Activated CD4-positive, alpha-beta T cell treated with anti-CD3 and anti-CD28 coated beads, Interleukin-2, amount 50 U/mL, for 1 hour (primary cell): Measurements from ENCODE around the gene F2R.
"Not testable (repeated sequence)": the region's sequence is repeated elsewhere in the genome, so short reads cannot be mapped to it uniquely, and the experiment has no call there.

ENCODE experiments used
- DNase-seq: peaks from one replicate; pipeline ENCODE4 v3.0.0-alpha.2; 2020

The F2R gene

DNA sequence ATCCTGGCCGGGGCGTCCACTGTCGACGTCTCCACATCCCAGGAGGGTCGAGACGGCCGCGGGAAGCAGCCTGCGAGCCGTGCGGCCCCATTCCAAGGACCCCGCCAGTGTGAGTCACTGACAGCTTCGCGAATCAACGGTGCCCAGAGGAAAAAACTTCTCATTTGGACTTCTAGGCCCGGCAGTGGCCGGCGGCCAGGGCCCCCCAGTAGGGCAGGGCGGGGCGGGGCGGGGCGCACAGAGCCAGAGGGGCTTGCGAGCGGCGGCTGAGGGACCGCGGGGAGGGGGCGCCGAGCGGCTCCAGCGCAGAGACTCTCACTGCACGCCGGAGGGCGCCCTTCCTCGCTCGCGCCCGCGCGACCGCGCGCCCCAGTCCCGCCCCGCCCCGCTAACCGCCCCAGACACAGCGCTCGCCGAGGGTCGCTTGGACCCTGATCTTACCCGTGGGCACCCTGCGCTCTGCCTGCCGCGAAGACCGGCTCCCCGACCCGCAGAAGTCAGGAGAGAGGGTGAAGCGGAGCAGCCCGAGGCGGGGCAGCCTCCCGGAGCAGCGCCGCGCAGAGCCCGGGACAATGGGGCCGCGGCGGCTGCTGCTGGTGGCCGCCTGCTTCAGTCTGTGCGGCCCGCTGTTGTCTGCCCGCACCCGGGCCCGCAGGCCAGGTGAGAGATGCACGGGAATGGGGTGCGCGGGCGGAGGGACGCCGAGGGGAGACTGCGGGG, at the start of gene F2R:
Gene F2R (plus strand): TSS at position 391 of the 720 bp plus-strand sequence. CDS start 182 bp downstream, at position 573.
- peak; percentile 43 for DNase-seq

- DNase-seq: no peak
These were observed 48.4 kb upstream of the F2R start for GRCh38 chr5:76667495-76667894.

- no peak for DNase-seq
These were observed 46.7 kb upstream of the F2R start for GRCh38 chr5:76669245-76669644.

GRCh38 chr5:76670508-76670907, 45.4 kb upstream of the F2R start:
- no peak for DNase-seq

GRCh38 chr5:76672242-76672641, 43.7 kb upstream of the F2R start:
- DNase-seq: no peak

- no peak for DNase-seq
These were observed 42.8 kb upstream of the F2R start for GRCh38 chr5:76673125-76673524.

DNA sequence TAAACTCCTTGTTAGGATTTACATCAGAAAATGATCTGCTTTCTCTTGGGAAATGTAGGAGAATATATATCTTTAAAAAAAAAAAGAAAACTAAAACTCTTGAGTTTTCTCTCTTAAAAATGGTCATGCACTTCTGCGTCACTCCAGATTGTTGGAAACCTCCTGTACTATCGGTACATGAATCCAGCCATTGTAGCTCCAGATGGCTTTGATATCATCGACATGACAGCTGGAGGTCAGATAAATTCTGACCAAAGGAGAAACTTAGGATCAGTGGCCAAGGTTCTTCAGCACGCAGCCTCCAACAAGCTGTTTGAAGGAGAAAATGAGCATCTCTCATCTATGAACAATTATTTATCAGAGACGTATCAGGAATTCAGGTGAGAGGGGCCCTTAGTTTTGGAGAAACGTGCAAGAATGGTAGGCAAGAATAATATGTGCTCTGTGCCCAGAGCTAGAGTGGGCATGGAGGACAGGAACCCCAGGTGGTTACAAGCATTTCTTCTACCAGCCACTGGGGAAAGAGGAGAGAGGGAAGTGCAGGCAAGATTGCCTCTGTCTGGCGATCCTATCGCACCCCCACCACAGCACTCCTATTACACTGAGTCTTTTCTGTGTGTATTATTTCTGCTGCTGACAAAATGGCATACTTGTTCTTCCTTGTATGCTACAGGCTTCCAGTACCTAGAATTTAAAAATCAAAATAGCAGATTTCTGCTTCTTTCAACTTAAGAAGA, 41.4 kb upstream of the F2R start:
- DNase-seq: no peak

DNA sequence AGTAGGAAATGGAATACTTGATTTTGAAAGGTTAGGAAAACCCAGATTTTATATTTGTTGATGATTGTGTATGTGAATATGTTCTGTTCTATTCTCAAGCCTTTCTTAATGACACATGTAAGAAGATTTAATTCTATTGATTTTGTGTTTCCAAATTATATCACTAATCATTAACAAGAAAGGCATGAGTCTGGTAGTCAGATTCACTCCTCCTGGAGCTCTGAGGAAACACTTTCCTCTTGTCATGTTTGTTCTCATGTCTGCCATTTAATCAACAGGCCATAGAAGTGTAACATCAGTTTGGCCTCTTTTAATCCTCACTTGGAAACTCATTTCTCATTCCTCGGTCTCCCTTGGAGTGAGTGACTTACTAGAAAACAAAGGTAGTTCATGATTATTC, 40.6 kb upstream of the F2R start:
- DNase-seq: no peak

GRCh38 chr5:76677849-76678472, 38.0 kb upstream of the F2R start:
- no peak for DNase-seq

GRCh38 chr5:76679231-76679630, 36.7 kb upstream of the F2R start:
- DNase-seq: no peak

DNA sequence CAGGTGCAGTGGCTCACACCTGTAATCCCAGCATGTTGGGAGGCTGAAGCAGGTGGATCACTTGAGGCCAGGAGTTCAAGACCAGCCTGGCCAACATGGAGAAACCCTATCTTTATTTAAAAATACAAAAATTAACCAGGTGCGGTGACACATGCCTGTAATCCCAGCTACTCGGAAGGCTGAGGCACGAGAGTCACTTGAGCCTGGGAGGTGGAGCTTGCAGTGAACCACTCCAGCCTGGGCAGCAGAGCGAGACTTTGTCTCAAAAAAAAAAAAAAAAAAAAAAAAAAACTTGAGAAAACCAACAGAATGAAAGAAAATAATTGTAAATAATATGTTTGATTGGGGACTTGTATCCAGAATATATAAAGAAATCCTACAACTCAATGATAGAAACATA, 35.1 kb upstream of the F2R start:
- not testable (repeated sequence) for DNase-seq

GRCh38 chr5:76681287-76681686, 34.6 kb upstream of the F2R start:
- DNase-seq: no peak

DNA sequence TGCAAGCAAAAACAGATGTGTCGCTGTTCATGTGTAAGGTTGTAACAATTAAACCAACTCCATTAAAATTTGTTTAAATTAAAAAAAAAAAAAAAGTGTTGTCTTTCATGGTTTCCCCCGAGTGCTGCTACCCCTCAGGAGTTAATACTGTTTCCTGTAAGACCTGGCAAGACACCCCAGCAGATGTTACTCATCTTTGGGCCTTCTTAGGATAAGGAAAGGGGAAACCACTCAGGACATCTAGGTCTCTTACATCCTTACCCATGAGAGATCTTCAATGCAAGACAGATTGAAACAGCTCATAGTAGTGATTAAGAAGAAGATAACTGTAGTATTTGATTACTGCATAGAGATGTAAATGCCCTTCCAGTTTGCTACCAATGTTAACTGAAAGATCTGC, 33.5 kb upstream of the F2R start:
- DNase-seq: no peak

DNA sequence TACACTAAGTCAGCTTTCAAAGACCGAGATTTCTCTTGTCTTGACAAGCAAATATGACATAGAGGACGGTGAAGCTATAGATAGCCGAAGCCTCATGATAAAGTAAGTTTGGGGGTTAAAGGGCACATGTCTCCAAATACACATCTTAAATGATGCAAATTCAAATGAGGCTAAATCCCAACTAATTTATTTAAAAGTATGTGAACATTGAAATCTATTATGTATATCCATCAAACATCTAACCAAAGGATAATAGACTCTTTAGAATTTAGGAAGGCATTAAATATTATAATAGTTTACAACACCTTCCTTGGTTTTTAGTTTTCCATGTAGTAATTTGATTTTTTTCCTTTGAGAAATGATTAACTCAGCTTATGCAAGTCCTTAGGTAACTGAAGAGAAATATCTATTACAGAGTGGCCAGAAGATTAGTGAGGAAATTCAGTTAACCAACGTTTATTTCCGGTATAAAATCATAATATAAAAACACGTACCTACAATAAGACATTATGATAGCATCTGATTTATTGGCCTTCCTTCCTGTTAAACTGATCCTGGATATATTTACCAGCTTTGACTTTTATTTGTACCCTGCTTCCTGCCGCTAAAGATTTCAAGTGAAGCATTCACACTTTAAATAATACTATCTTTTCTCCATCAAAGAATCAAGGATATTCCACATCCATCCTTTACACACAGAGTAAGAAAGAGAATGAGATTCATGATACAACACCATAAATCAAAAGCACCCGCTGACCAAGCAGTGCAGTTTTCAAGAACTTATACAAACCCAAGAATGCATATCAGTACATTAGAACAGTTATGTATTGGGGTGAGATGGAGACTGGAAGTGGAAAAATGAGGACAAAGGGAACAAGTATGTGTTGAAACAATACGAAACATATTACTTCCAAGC, 31.9 kb upstream of the F2R start:
- no peak for DNase-seq

DNA sequence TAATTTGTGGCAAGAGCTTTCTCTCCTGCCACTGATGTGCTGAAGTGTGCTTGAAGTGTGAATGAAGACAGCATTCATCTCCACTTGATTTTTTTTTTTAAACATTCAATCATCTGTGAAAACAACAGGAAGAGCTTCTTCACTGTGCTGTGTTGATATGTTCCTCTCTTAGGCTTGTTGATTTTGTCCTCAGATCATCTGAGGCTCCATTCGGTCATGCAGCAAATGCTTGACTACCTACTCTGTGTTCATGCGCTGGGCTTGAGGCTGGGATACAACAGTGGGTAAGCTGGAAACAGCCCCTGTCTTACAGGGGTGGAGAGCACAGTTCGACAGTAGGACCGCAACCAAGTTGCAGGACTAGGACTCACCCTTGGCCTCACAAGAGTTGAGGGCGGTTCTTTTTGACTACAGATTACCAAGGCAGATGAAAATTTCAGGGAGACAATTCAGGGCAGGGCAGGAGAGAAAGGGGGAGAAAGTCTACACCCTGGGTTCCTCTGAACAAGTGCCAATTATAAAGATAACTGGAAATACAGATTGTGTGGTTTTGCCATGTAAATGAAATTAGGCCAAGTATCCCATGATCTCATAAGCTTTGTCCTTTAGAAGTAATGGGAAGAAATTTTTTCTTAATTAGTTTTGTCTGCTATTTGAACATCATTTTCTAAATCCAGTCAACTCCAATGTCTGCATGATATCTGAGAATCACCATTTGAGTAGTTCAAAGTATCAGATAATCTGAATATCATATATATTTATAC, 31.0 kb upstream of the F2R start:
- no peak for DNase-seq

DNA sequence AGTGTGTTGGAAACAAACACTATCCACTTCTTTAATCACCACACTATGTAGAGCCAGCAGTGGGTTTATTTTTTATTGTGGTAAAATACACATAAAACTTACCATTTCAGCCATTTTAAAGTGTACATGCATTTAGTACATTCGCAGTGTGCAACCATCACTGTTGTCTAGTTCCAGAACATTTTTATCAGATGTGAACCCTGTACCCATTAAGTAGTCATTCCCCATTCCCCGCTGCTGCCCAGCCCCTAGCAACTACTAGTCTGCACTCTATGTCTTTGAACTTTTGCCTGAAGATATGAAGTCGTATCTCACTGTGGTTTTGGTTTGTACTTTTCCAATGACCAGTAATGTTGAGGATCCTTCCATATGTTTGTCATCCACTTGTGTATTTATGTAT, 30.2 kb upstream of the F2R start:
- no peak for DNase-seq

DNA sequence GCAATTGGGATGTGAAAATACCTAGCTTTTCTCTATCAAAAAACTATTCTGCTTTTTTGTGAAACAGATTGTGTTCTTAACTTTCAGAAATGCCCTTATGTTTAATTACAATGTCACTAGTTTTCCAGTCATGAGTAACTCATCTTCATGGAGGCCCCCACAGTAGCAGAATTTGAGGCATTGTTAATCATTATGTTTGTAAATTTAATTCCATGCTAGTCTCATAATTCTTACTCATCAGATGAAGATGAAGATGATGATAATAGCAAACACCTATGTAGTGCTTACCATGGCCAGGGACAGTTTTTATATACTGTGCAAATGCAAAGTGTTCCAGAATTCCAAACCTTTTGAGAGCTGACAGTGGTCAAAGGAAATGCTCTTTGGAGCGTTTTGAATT, 27.7 kb upstream of the F2R start:
- no peak for DNase-seq

DNA sequence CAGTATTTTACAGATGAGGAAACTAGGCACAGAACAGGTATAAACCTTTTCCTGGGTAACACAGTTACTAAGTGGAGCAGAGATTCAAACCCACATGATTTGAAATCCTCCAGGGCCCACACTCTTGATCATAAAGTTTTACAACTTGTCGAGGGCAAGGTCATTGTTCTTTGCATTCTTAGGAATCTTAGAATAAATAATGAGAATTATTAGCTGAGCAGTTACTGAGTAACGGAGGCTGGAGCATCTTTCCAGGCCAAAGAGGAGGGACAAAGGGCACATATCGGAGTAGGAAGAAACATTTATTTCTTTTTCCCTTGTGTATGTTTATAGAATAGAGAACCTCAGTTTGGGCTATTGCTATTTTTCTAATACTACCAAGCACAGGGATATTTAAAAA, 27.1 kb upstream of the F2R start:
- DNase-seq: no peak

DNA sequence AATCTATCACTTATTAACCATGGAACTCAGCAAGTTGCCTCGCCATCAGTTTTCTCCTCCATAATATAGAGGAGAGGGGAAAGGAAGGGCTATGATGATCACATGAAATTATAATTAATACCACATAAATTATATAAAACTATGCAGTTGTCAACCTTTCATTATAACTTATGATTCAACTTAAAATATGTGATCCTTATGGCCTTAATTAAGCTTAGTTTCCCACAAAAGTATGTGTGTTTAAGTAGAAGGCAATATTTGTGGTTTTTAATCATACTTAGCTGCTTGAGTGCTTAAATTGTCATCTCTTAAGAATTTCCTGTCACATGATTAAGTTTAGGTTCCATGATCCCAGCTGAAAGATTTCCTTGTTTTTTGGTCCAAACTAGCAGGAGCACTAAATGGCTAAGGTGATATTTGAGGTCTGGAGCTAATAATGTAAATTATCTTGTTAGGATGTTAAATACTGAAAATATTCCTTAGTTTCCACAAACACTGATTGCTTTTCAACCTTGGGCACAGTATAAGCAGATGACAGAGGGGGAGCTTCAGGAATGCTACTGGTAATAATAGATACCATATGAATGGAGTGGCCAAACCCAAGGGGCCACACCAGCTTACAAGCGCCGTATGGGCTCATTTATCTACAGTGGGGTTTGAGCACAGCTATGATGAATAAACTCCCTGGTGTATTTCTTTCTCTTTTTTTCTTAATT, 26.4 kb upstream of the F2R start:
- no peak for DNase-seq

GRCh38 chr5:76690037-76690679, 25.8 kb upstream of the F2R start:
- no peak for DNase-seq
